D721Med (cell line): Measurements from ENCODE around the gene ASB9.
A peak's percentile ranks its signal among the peaks of the same experiment; 100 is the strongest.

ENCODE experiments used
- DNase-seq: peaks from one replicate; pipeline ENCODE4 v3.0.0; 2011; ENCODE audit warnings: low spot score; ENCODE audit not compliant: insufficient read length
- FAIRE-seq: peaks from 2 replicates; lab custom pipeline; 2011; peaks lifted over from hg19 to GRCh38; lab: Jason Lieb, UNC
- TF ChIP-seq, protein P1 (sequence below): IDR thresholded peaks from 2 replicates; pipeline ENCODE4 v1.5.1; 2012; ENCODE audit warnings: mild to moderate bottlenecking, control low read depth; ENCODE audit not compliant: insufficient read depth; ENCODE audit errors: missing control alignments

The ASB9 gene

GRCh38 chrX:15221321-15221720 lies 48.6 kb downstream of the ASB9 start:
- no peak for FAIRE-seq
- no peak for DNase-seq
- TF ChIP-seq, protein P1, sequence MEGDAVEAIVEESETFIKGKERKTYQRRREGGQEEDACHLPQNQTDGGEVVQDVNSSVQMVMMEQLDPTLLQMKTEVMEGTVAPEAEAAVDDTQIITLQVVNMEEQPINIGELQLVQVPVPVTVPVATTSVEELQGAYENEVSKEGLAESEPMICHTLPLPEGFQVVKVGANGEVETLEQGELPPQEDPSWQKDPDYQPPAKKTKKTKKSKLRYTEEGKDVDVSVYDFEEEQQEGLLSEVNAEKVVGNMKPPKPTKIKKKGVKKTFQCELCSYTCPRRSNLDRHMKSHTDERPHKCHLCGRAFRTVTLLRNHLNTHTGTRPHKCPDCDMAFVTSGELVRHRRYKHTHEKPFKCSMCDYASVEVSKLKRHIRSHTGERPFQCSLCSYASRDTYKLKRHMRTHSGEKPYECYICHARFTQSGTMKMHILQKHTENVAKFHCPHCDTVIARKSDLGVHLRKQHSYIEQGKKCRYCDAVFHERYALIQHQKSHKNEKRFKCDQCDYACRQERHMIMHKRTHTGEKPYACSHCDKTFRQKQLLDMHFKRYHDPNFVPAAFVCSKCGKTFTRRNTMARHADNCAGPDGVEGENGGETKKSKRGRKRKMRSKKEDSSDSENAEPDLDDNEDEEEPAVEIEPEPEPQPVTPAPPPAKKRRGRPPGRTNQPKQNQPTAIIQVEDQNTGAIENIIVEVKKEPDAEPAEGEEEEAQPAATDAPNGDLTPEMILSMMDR = no peak

DNA sequence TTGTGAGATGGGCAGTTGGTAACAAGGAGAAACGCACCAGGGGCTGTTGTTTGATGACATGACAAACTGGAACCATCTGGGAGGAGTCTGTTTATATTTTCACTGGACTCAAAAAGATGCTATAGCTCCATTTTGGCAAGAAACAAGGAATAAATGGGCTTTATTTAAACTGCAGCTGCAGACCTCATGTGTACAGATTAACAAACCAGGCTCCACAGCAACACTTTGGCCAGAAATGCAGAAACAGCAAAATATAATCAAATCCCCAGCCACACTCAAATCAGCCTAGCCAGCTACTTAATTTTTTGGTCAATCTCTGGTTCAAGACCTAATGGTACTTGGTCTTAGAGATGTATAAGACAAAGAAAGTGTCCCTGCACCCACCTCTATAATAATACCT lies 52.7 kb downstream of the ASB9 start:
- FAIRE-seq (peak; percentile 41), DNase-seq (no peak)

DNA sequence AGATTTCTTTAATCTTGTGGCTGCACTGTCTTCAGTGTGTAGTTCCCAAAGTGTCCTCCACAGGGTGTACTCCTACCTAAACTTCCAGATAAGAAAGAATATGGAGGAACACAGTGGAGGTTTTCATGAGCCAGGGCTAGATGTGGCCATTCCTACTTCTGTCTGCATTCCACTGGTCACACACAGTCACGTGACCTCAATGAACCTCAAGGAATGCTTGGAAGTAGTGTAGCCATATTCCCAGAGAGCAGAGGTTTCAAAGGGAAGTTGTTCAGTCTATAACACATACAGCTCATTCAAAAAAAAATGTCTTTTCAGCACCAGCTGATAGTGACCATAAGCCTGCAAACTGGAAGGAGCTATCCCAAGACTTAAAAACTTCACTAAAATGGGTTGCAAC lies 53.6 kb downstream of the ASB9 start:
- FAIRE-seq = no peak
- DNase-seq = no peak
- TF ChIP-seq, protein P1 = no peak

More for the DNA sequence above, 52.7 kb downstream of the ASB9 start:
- TF ChIP-seq, protein P1 = no peak

GRCh38 chrX:15215366-15215765 lies 54.5 kb downstream of the ASB9 start:
- DNase-seq (no peak), FAIRE-seq (no peak)
- TF ChIP-seq, protein P1 = no peak

GRCh38 chrX:15214588-15214987 lies 55.3 kb downstream of the ASB9 start:
- TF ChIP-seq, protein P1 = no peak
- FAIRE-seq (no peak), DNase-seq (no peak)

DNA sequence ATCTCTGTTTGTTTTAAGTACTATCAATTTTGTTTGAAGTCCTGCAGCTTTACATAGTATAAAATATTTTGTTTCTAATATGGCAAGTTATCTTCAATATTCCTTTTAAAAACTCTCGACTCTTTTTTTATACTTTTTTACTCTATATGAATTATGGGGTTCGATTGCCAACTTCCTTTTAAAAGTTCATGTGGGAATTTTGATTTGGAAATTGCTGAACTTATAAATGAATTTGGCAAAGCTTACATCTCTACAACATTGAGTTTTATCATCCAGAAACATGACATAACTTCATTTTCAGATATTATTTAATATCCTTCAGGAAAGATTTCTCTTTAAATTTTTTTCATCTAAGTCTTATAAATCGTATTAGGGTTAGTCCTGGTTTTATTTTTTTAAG lies 60.8 kb downstream of the ASB9 start:
- no peak for FAIRE-seq
- TF ChIP-seq, protein P1 = no peak
- no peak for DNase-seq

DNA sequence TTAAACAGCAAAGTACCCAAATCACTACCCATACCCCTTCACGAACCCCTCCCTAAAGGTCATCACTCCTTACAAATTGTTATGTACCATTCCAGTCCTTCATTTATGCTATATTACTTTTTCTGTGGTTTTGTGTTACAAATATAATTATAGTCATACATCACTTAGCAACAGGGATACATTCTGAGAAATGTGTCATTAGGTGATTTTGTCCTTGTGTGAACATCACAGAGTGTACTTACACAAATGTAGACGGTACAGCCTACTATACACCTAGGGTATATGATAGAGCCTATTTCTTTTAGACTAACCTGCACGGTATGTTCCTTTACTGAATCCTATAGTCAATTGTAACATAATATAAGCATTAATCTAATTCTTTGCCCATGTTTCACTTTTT lies 61.9 kb downstream of the ASB9 start:
- TF ChIP-seq, protein P1 = no peak
- no peak for DNase-seq
- peak; percentile 25 for FAIRE-seq
